GM21786 (cell line): Measurements from ENCODE around the gene HOMER1.

Experiments used
- ATAC-seq: cut with Tn5 transposase; IDR thresholded peaks from one replicate; pipeline ENCODE4 v1.9.1; 2021; ENCODE audit not compliant: unreplicated experiment

Gene HOMER1

DNA sequence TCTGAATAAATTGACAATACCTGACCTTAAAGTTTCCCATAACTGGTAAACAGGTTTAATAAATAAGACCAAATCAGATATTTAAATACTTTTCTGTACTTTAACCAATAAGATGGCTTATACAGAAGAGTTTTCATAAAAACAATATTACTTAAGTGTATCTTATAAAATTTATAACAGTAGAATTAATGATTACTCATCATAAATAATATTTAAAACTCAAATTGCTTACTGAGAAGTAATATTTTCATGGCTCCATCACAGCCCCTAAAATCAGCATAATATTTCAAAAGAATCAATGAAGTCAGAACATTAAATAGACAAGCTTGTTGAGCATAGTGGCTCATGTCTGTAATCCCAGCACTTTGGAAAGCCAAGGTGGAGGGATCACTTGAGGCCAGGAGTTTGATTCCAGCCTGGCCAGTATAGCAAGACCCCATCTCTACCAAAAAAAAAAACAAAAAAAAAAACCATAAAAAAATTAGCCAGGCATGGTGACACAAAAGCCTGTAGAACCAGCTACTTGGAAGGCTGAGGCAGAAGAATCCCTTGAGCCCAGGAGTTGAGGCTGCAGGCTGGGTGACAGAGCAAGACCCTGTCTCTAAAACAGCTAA lies 23.5 kb downstream of the HOMER1 start:
- no peak for ATAC-seq

DNA sequence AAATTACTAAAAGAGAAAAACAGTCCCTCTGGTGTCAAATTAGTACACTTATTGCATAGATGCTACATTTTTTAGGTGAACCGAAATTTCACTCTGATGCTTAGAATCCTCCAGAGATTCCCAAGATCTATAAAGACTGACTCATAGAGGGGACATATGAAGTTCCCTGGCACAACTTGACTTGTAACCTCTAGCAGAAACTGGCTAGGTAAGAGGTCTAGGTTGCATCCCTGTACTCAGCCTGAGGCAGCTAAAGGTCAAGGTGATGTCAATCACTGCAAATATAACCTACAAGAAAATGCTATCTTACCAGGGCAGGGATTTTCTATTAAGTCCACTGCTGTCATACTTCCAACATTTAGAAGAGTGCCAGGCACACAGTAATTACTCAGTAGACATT lies 24.2 kb downstream of the HOMER1 start:
- ATAC-seq: no peak

- no peak for ATAC-seq
Observed at GRCh38 chr5:79488775-79489174, 25.2 kb downstream of the HOMER1 start.

DNA sequence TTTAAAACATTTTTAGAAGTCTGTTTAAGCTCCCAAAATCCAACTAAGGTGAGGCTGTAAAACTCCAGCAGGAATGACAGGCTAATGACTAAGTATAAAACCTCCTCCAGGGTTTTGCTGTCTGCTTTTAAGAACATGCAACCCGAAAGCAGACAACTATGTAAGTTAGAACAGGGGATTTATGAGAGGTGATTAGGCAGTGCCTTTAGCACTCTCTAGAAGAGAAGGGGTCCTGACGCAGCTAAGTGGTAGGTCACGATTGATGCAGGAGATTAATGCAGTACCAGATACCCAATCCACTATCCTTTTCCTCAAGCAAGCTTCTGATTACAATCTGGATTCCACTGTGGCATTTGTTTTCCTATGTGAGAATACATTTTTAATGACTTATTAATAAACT lies 25.9 kb downstream of the HOMER1 start:
- ATAC-seq: no peak

GRCh38 chr5:79487251-79487650 lies 26.7 kb downstream of the HOMER1 start:
- ATAC-seq: no peak

- no peak for ATAC-seq
Observed at GRCh38 chr5:79486116-79486515, 27.8 kb downstream of the HOMER1 start.

GRCh38 chr5:79484731-79485130 lies 29.2 kb downstream of the HOMER1 start:
- no peak for ATAC-seq

- no peak for ATAC-seq
Observed at GRCh38 chr5:79481574-79481973, 32.4 kb downstream of the HOMER1 start.

GRCh38 chr5:79480991-79481390 lies 32.9 kb downstream of the HOMER1 start:
- no peak for ATAC-seq

DNA sequence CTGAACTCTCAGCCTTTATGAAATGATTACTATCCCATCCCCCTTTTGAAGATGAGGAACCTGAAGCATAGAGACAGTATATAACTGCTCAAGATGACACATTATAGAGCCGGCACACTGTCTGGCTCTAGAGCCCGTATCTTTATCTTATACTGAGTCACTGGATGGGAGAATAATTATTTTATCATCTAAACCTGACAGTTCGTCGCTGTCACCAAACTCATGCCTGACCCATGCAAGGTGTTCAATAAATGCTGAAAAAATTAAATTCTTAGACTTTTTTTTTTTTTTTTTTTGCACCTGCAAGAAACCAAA lies 38.8 kb downstream of the HOMER1 start:
- ATAC-seq: no peak

DNA sequence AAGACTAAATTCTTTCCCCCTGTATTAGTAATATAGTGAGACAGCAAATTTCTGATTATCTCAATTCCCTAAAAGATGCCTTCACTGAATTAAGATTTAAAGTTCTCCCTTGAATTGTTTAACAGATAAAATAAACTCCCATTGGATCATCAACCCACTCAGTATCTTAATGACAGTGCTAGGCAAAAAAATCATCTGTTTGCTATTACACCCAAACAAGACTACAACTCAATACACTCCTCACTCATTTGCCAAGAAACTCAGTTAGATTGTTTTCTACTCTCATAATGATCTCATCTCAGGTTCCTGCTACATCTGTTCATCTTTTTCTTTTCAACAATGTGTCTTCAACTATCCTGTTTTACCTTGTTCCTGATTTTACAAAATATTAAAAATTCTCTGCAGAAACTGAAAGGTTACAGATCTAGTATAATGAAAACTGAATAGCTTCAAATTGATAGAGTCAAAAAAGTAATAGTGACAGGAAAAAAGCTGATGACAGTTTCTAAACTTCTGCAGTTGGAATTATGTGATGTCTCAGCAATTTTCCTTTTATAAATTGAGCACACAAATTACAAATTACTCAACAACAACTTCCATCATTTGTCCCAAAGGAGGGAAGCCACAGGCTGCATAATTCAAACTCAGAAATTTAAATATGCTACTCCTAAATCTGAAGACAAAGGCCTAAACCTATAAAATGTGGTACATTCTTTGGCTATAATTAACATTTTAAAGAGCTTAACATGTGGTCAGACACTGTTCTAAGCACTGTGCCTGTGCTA lies 39.4 kb downstream of the HOMER1 start:
- ATAC-seq: no peak

DNA sequence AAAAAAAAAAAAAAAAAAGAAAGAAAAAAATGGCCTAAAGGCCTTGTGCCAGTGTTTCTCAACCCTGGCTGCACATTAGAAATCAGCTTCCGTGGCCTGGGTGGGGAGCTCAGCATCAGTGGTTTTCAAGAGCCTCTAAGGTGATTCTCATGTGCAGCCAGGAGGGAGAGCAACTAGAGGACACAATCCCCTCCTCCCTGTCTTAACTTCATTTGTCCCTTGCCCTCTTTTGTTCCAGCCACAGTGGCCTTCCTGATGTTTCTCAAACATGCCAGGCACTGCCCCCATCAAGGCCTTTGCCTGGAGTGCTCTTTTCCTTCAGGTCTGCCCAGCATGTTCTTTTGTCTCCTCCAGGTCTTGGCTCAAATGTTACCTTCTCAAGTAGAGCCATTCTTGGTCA lies 42.4 kb downstream of the HOMER1 start:
- ATAC-seq: no peak

- no peak for ATAC-seq
Observed at GRCh38 chr5:79464695-79465332, 49.1 kb downstream of the HOMER1 start.

- ATAC-seq: no peak
Observed at GRCh38 chr5:79464278-79464677, 49.7 kb downstream of the HOMER1 start.

- ATAC-seq: no peak
Observed at GRCh38 chr5:79459626-79460025, 54.3 kb downstream of the HOMER1 start.

- peak; percentile 96 for ATAC-seq
Observed at GRCh38 chr5:79456890-79457583, 56.9 kb downstream of the HOMER1 start.

- ATAC-seq: no peak
Observed at GRCh38 chr5:79456400-79456799, 57.5 kb downstream of the HOMER1 start.

GRCh38 chr5:79454043-79454442 lies 59.9 kb downstream of the HOMER1 start:
- ATAC-seq: no peak

- no peak for ATAC-seq
Observed at GRCh38 chr5:79448336-79448735, 65.6 kb downstream of the HOMER1 start.

DNA sequence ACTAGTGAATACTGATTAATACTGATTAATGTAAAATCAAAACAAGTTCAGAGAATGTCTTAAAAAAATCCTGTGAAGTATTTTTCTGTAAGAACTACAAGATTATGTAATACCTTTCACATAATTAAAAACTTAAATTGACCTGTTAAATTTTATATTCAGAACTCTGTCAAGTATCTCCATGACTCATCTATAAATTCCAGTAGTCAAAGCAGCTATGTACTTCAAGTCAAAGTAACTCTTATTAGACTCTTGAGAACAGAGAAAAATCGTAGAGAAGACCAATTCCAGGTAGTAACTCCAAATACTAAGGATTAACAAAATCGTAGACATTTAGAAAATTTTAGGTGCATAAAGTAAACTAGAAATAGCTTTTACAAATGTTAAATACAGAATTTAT lies 77.1 kb downstream of the HOMER1 start:
- ATAC-seq: no peak

GRCh38 chr5:79436224-79436623 lies 77.7 kb downstream of the HOMER1 start:
- no peak for ATAC-seq

GRCh38 chr5:79430196-79430595 lies 83.7 kb downstream of the HOMER1 start:
- ATAC-seq: no peak
